Keratinocyte (primary cell): Measurements from ENCODE around the gene KRTAP4-3. TPM values are rescaled to one million over a fixed set of nuclear protein-coding genes. Genes with fewer than 3 reads are reported as not detected.
"Not testable (repeated sequence)": the region's sequence is repeated elsewhere in the genome, so short reads cannot be mapped to it uniquely, and the experiment has no call there.

Source experiments
- DNase-seq: peaks from one replicate; pipeline ENCODE4 v3.0.0-alpha.2; 2011; ENCODE audit warnings: low read depth, missing footprints, low spot score
- FAIRE-seq: peaks from 2 replicates; lab custom pipeline; 2011; peaks lifted over from hg19 to GRCh38; lab: Jason Lieb, UNC
- H2AFZ ChIP-seq: 2 replicates; pipeline ENCODE4 v1.6.0; 2012; ENCODE audit warnings: low read length, control low read depth, inconsistent platforms; ENCODE audit not compliant: control insufficient read depth
- H3K27ac ChIP-seq: 2 replicates; pipeline ENCODE4 v1.5.1; 2011; ENCODE audit warnings: low read length; ENCODE audit not compliant: control insufficient read depth, insufficient read depth
- H3K27me3 ChIP-seq: 3 replicates; pipeline ENCODE4 v1.6.0; 2011; ENCODE audit warnings: low read length; ENCODE audit not compliant: control insufficient read depth, insufficient read depth; ENCODE audit errors: extremely low read depth
- H3K36me3 ChIP-seq, 2 experiments: 2 replicates in 1 of 2; 3 replicates in 1 of 2; pipeline ENCODE4 v1.5.1; 2011; ENCODE audit warnings: low read length in 2 of 2, mild to moderate bottlenecking in 1 of 2; ENCODE audit not compliant: control insufficient read depth in 2 of 2, insufficient read depth in 2 of 2; ENCODE audit errors: extremely low read depth in 1 of 2
- H3K4me1 ChIP-seq: 3 replicates; pipeline ENCODE4 v1.5.1; 2011; ENCODE audit warnings: low read length; ENCODE audit not compliant: control insufficient read depth, insufficient read depth; ENCODE audit errors: extremely low read depth
- H3K4me2 ChIP-seq: 3 replicates; pipeline ENCODE4 v1.6.0; 2011; ENCODE audit warnings: low read depth, low read length; ENCODE audit not compliant: control insufficient read depth, insufficient read depth; ENCODE audit errors: extremely low read depth
- H3K4me3 ChIP-seq, 3 experiments: fragments of 200-600 bp in 1 of 3; sonication (generic) in 1 of 3; 2 replicates in 2 of 3; 3 replicates in 1 of 3; pipeline ENCODE4 v1.5.1; 2011 to 2016; ENCODE audit warnings: low read length in 3 of 3, mild to moderate bottlenecking in 3 of 3, control low read depth in 2 of 3, inconsistent platforms in 1 of 3, low read depth in 1 of 3, mixed read lengths in 1 of 3, mixed run types in 1 of 3, moderate library complexity in 1 of 3; ENCODE audit not compliant: control insufficient read depth in 2 of 3, insufficient read depth in 2 of 3; ENCODE audit errors: extremely low read depth in 1 of 3
- H3K79me2 ChIP-seq: 2 replicates; pipeline ENCODE4 v1.6.0; 2012; ENCODE audit warnings: low read length; ENCODE audit not compliant: control insufficient read depth, insufficient read depth
- H3K9ac ChIP-seq: 3 replicates; pipeline ENCODE4 v1.6.0; 2011; ENCODE audit warnings: low read length; ENCODE audit not compliant: control insufficient read depth, insufficient read depth; ENCODE audit errors: extremely low read depth
- H3K9me1 ChIP-seq: 3 replicates; pipeline ENCODE4 v1.6.0; 2011; ENCODE audit warnings: low read length; ENCODE audit not compliant: control insufficient read depth, insufficient read depth; ENCODE audit errors: extremely low read depth
- H3K9me3 ChIP-seq: 2 replicates; pipeline ENCODE4 v1.5.1; 2012; ENCODE audit warnings: low read depth, low read length; ENCODE audit not compliant: control insufficient read depth
- H4K20me1 ChIP-seq: 3 replicates; pipeline ENCODE4 v1.6.0; 2011; ENCODE audit warnings: low read length; ENCODE audit not compliant: control insufficient read depth, insufficient read depth; ENCODE audit errors: extremely low read depth
- EZH2 ChIP-seq: IDR thresholded peaks from one replicate; pipeline ENCODE4 v1.6.1; 2012; ENCODE audit warnings: inconsistent platforms, mild to moderate bottlenecking, low read length, moderate library complexity
- dilution Hi-C: fragments of 300-500 bp; cut with MboI; formaldehyde crosslinking; loops from one replicate; pipeline ENCODE4 v1.7.0; 2020; ENCODE audit warnings: low sequenced_read_pairs; ENCODE audit not compliant: extremely low pct_ligation_motif_present
- polyA plus RNA-seq, 5 experiments: library from polyadenylated mRNA; depleted of rRNA in 3 of 5; stranded (reverse) in 3 of 5; stranded (forward) in 1 of 5; unstranded in 1 of 5; fragments of >200 nt; gene quantifications; 1 replicate in 1 of 5; 2 replicates in 3 of 5; 3 replicates in 1 of 5; pipeline versions ENCODE4 v1.2.1 to v1.2.3, GENCODE V29; 2011 to 2012; ENCODE audit warnings: missing spikeins in 2 of 5, low read depth in 1 of 5, low replicate concordance in 1 of 5
- TF ChIP-seq, protein P1 (sequence below), 3 experiments: IDR thresholded peaks in 1 of 3; conservative IDR thresholded peaks in 1 of 3; optimal IDR thresholded peaks in 1 of 3; 2 replicates in 2 of 3; 3 replicates in 1 of 3; pipeline versions ENCODE3 to v1.5.1; 2011; ENCODE audit warnings: low read length in 3 of 3, mild to moderate bottlenecking in 3 of 3, moderate library complexity in 2 of 3, control low read depth in 1 of 3, inconsistent platforms in 1 of 3; ENCODE audit not compliant: insufficient read depth in 2 of 3; ENCODE audit errors: extremely low read depth in 1 of 3

Gene KRTAP4-3
- polyA plus RNA-seq, 1 donor (not counting 4 experiments of a cell fraction or from before 2014, with no cell fraction given) = not detected

DNA sequence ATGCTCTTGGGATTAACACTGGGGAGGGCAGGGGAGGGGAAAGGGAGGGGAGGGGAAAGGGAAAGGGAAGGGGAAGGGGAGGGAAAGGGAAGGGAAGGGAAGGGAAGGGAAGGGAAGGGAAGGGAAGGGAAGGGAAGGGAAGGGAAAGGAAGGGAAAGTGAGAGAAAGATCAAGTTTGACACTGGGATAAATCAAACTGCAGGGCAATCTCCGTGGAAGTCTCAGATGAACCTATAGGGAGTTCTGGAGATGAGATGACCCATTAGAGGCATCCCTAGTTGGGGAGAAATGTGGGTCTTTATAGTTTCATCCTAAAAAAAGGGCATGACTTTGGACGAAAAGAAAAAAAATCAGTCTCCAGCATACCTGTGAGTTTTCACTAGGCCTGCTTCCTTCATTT lies 46.3 kb downstream of the KRTAP4-3 start:
- Histone ChIP-seq H4K20me1 (no peaks in the 10 kb centered on the region), H3K4me2 (no peak overlapping the region), H3K27ac (no peak overlapping the region), H3K27me3 (no peaks in the 10 kb centered on the region), H3K4me3 (no peak overlapping the region), H3K36me3 (no peaks in the 10 kb centered on the region), H3K9ac (no peak overlapping the region), H3K4me1 (peaks cover 12% of the 10 kb centered on the region), H3K9me3 (no peaks in the 10 kb centered on the region), H3K79me2 (no peaks in the 10 kb centered on the region), H3K9me1 (no peaks in the 10 kb centered on the region), H2AFZ (no peak overlapping the region)
- TF ChIP-seq, protein P1, sequence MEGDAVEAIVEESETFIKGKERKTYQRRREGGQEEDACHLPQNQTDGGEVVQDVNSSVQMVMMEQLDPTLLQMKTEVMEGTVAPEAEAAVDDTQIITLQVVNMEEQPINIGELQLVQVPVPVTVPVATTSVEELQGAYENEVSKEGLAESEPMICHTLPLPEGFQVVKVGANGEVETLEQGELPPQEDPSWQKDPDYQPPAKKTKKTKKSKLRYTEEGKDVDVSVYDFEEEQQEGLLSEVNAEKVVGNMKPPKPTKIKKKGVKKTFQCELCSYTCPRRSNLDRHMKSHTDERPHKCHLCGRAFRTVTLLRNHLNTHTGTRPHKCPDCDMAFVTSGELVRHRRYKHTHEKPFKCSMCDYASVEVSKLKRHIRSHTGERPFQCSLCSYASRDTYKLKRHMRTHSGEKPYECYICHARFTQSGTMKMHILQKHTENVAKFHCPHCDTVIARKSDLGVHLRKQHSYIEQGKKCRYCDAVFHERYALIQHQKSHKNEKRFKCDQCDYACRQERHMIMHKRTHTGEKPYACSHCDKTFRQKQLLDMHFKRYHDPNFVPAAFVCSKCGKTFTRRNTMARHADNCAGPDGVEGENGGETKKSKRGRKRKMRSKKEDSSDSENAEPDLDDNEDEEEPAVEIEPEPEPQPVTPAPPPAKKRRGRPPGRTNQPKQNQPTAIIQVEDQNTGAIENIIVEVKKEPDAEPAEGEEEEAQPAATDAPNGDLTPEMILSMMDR (optimal IDR thresholded peaks at IDR 0.05 in 1 of 3, IDR thresholded peaks at IDR 0.05 in 1 of 3, conservative IDR thresholded peaks at IDR 0.05 in 1 of 3; ENCODE audit: extremely low read depth in 1 of 3, insufficient read depth in 2 of 3, low read length in 3 of 3) = no peak
- TF ChIP-seq EZH2 = no peak
- FAIRE-seq = no peak
- dilution Hi-C loops = no loop called here
- no peak for DNase-seq

DNA sequence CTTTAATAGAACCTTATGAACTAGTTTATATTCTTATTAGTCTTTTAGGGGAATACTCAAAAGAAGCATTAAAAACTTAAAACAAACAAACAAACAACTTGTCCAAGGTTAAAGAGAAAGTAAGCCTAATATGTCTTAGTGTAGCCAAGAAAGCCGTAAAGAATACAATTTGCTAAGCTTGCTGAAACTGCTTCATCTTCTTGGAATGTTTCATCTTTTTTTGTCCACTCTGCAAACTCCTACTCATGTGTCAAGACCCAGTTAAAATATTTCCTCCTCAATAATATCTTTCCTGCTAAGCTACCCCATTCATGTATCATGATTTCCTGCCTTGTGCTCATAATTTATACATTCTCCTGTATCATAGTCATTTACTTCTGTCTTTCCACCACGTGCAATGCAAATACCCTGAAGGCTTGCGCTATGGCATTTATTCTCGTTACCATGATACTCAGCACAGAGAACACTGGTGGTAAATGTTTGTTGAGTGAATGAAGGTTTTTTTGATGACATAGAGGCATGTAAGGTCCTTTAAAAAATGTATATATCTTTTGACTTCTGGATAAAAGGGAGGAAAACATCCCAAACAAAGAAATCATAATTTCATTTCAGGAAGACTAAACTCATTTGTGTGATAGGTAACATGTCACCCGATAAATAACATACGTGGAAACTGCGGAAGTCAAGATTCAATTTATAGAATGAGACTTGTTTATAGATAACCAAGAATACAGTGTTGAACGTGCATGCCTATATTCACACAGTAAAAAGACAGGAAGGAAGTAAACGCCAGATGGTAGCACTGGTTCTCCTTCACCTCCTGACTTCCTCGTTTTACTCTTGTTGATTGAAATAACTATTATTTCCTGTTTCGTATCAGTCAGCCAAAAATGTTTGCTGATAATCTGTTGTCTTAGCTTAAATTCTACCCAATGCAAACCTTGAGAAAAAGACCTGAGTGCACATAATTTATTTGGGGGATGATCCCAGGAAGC lies 48.0 kb downstream of the KRTAP4-3 start:
- H3K27me3 ChIP-seq, H3K9me3 ChIP-seq, dilution Hi-C loops, H2AFZ ChIP-seq, H4K20me1 ChIP-seq, H3K9ac ChIP-seq, H3K4me2 ChIP-seq, H3K4me3 ChIP-seq, DNase-seq, H3K9me1 ChIP-seq, H3K27ac ChIP-seq, H3K79me2 ChIP-seq, H3K36me3 ChIP-seq: not testable (repeated sequence)
- peak; percentile 89 for FAIRE-seq
- peaks cover 18% of the 10 kb centered on the region for H3K4me1 ChIP-seq
